Endometrial microvascular endothelial cells (primary cell): ENCODE measurements around the gene HINT3. TPM values are rescaled to one million over a fixed set of nuclear protein-coding genes. Genes with fewer than 3 reads are reported as not detected.
"Not testable (repeated sequence)": the region's sequence is repeated elsewhere in the genome, so short reads cannot be mapped to it uniquely, and the experiment has no call there.

Source experiments
- in situ Hi-C: cut with HindIII; loops from 2 replicates; pipeline ENCODE4 v1.10.0; 2017; ENCODE audit warnings: low sequenced_read_pairs, low pct_unique_long_range_greater_than_20kb; ENCODE audit errors: inconsistent ontology term
- total RNA-seq: library from RNA; depleted of rRNA; stranded (reverse); fragments of >200 nt; gene quantifications from one replicate; pipeline ENCODE4 v1.2.3, GENCODE V29; 2015; ENCODE audit errors: inconsistent ontology term

HINT3 gene
- total RNA-seq, 1 donor from 2014 or later = 16.7 TPM

DNA sequence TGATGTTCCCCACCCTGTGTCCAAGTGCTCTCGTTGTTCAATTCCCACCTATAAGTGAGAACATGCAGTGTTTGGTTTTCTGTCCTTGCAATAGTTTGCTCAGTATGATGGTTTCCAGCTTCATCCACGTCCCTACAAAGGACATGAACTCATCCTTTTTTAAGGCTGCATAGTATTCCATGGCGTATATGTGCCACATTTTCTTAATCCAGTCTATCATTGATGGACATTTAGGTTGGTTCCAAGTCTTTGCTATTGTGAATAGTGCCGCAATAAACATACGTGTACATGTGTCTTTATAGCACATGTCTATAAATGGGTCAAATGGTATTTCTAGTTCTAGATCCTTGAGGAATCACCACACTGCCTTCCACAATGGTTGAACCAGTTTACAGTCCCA, 21.1 kb upstream of the HINT3 start:
- in situ Hi-C loops = not testable (repeated sequence)

DNA sequence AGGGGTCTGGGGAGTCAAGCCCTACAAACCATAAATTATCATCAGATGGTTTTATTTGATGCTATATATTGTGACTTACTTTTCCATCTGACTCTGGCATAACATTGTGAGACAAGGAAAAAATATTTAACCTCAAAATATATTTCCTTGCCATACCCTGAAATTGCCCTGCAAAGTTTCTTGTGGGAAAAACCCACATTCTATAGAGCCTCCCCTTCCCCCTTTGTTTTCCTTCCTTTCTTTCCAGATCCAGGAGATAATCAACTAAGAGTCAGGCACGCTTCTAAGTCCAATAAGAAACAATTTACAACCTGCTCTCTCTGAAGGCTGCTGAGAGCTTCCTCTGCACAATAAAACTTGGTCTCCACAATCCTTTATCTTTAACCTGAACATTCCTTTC, 17.5 kb upstream of the HINT3 start:
- in situ Hi-C loops = no loop called here

DNA sequence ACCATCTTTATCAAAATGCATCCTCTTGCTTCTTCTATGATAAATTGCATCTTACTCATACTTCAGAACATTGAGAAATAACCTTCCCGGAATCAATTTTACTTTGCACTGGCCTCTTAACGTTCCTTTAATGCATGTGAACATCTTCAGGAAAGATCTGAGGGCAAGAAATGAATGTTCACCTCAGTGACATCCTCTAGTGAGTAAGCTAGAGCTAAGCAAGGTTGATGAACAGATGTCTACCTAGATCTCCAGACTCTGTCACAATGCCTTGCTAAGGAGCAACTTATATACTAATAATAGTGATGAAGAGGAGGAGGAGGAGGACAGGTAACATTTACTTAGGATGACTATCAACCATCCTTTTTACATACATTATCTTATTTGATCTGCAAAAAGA, 16.8 kb upstream of the HINT3 start:
- in situ Hi-C loops = no loop called here

DNA sequence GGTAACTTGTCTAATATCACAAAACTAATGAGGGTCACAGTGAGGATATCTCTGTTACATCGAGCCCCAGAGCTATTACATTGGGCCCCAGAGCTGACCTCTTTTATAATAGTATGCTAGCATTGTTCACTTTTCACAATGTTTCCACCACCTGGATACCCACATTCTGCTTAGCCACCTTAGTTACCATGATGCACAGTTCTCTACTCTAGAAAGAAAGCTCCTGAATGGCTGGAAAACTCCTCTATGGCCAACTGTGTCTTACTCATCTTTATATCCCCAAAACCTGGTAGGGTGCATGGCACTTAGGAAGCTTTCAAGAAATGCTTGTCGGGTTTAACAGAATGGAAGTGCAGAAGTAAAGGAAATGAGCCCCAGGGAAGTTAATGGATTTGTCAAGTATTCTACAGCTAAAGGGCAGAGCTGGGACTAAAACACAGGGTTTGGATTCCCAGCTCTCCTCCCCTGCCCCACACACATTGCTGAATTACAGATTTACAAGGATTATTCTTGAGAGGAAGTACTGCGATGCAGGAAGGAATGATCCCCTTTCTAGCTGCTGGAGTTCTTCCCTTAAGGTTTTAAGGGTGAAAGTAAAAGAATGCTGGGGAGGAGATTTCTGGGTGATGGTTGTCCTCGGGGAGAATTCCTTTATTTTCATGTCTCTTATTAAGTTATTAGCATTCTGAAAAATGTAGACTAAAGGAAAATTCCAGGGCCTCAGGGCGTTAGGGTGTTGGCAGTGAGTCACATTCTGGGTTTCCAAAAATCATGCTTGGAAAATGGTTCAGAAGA, 16.1 kb upstream of the HINT3 start:
- in situ Hi-C loops = no loop called here

DNA sequence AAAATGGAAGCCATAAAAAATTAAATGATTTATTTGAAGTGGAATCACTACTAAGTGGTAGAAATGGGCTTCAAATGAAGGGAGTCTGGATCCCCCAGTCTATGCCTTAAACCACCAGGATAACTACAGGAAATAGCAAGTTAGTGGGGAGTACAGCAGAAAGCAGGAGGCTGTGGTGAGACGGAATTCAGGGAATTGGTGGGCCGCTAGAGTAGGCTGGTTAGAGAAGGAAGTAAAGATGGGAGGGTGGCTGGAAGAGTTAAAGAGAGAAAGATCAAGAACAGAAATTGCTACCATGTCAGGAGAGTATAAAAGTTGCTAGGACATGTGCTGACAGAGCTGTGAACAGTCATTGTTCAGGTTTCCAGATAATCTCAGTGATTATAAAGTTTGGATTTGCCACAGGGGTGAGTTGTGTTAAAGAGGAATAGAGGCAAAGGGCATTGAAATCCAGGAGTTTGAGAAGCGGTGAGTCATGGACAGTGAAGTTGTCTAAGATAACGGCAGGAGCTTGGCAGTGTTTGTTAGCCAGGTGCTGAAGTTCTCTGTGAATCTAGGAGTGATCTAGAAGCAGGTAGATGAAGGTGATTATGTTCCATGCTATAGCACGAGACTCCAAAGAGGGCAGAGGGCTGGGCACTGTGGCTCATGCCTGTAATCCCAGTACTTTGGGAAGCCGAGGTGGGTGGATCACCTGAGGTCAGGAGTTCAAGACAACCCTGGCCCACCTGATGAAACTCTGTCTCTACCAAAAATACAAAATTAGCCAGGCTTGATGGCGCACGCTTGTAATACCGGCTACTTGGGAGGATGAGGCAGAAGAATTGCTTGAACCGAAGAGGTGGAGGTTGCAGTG, 13.7 kb upstream of the HINT3 start:
- in situ Hi-C loops = no loop called here

DNA sequence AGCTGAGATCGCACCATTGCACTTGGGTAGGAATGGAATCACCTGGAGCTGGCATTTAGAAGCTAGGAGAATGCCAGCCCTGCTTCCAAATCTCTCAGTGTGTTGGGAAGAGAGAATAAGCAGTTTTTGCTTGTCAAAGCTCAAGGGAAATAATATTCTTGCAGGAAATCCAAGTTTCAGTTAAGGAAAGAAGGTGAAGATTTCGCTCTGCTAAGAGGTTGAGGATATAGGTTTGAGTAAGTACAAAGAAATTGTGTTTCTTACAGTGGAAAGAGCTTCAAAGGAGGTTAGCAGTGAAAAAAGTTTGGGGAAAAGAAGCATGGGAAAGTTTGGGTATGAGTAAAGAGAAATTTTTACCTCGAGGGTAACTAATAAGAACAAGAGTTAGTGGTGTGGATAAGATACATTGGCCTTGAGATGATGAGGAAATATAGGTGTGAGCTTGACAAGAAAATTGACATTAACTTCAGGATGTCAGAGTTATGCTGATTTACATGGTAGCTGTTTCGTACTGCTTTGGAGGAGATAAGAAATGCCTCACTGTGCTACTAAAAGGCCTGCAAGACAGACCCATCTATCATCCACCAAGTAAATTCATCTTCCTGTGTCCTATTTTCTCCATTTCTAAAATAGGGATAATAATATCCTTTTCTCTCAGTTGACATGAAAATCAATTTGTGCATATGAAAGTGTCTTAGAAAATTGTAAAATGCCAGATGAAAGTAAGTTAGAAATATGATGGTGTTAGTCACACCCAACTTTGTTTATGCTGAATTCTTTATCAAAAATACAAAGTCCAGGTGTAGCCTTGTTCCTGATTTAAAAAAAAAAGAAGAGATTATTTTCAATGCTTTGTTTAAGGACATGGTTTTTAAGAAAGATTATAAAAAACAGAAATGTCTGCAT, 12.8 kb upstream of the HINT3 start:
- in situ Hi-C loops = no loop called here

DNA sequence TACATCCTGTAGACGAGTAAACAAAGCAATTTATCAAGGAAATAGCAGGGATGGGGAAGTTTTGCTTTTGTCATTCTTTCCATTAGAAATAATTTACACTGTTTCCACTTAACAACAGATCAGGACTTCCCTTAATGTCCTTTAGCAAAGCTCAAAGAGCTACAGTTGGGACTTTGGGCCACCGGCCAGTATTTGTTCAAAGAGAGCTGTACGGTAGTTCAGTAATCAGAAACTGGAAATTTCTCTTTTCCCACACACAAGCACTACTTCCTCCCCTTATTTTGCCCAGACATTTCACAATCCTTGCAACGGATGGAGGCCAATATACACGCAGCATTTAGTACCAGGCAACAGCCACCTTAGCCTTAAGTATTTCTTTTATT, 12.1 kb upstream of the HINT3 start:
- in situ Hi-C loops = no loop called here

DNA sequence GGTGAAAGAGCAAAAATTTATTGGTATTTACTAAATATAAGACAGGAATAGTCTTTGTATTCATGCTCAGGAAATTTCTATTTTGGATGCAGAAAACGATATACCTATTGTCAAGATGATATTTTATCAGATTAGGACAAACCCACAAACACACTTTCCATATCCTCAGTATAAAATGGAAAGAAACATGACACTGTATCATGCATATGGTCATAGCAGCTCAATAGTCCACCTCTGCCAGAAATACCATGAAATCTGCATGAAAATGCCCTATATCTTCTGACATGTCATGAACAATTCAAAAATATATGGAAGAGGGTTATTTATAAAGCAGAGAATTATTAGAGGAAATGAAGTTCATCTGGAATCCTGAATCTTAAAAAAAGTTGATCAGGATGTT, 11.7 kb upstream of the HINT3 start:
- in situ Hi-C loops = no loop called here

DNA sequence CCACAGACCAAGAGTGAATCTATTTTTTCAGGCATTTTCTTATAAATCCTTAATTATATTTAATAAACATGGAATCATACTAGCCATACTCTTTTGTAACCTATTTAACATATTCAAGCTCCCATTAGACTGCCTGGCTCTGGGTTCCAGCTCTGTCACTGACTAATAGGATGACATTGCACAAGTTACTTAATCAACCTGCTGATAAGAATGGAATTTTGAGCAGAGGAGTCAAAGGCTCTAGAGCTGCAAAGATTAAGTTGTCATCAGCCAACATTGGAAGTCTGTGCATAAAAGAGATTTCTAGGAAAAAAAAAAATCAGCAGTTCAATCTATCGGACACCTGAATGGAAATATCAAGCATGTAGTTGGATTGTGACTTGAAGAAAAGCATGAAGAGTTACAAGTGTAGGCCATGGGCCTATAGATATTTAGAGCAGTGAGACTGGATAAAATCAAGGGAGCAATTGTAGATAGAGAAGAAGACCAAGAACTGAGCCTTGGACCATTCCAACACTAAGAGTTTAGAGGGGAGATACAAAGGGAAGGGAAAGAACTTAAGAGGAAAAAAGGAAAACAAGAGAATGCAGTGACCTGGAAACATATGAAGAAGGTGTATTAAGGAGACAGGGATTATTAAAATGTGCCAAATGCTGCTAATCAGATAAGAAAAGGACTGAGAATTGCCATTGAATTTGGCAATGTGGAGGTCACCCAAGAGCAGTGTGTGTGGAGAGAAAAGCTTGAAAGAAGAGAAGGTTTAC, 11.0 kb upstream of the HINT3 start:
- in situ Hi-C loops = no loop called here

DNA sequence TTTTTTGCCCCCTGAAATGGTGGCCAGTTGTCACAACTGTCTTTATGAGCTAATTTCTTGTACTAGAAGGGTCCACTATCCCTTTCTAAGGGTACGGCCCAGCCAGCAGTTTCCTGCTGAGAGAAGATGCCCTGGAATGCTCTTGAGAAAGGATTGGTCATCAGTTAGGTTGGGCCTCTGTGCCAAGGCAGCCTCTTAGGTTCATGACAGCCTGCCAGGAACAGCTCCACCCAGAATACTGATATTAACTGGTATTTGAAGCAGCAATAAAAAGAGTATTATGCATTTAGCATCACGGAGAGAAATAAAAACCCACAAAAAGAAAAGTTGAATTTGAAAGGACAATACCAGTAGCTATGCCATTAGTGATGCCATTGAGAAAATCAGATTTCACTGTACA, 9.0 kb upstream of the HINT3 start:
- in situ Hi-C loops = no loop called here

DNA sequence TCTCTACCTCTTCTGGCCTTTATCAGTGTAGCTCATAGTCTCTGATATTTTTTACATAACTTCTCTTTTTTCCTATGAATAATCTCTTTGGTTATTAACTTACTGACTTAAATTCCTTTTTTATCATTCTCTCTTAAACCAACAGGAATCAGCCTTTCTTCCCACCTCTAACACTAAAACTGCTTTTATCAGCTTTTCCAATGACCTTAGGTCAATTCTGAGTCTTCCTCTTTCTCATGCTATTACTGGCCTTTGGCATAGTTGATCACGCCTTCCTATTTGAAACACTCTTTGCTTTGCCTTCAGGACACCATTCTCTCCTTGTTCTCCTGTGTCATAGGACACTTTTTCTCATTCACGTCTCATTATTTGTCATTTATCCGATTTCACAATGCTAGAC, 8.1 kb upstream of the HINT3 start:
- in situ Hi-C loops = no loop called here

DNA sequence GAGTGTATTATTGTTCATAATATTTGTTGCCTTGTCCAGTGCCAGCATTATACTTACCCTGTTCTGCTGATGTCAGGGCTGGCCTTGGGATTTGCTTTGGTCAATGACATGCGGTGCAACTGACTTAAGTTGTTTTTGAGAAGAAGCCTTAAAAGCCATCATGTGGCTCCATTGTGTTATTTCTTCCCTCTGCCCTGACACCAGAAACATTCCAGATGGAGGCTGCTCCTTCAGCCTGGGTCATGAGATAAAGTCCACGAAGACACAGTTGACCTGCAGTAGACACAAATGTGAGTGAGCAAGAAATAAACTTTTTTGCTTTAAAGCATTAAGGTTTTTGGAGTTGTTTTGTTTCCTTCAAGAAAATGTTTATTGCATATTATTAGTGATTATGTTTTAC, 7.5 kb upstream of the HINT3 start:
- in situ Hi-C loops = no loop called here

DNA sequence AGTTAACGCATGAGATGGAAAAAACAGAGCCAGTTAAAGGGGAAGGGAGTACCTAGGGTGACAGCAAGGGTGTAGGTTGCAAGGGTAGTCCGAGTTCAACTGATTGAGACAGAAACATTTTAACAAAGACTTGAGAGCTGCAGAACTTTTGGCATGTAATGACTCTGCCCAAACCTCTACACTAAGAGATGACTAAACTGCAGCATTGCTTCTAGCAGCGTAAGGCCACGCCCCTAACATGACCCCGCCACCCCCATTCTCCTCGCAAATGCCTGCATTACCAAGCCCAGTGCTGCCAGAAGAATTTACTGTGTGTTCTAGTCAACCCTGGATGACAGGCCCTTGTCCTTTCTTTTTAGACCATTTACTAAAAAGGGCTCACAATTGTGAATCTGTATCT, 6.3 kb upstream of the HINT3 start:
- in situ Hi-C loops = no loop called here

DNA sequence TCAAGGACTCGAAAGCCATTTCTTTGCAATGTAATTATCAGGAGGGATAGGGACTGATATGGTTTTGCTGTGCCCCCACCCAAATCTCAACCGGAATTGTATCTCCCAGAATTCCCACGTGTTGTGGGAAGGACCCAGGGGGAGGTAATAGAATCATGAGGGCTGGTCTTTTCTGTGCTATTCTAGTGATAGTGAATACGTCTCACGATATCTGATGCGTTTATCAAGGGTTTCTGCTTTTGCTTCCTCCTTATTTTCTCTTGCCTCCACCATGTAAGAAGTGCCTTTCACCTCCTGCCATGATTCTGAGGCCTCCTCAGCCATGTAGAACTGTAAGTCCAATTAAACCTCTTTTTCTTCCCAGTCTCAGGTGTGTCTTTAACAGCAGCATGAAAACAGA, 5.9 kb upstream of the HINT3 start:
- in situ Hi-C loops = not testable (repeated sequence)

DNA sequence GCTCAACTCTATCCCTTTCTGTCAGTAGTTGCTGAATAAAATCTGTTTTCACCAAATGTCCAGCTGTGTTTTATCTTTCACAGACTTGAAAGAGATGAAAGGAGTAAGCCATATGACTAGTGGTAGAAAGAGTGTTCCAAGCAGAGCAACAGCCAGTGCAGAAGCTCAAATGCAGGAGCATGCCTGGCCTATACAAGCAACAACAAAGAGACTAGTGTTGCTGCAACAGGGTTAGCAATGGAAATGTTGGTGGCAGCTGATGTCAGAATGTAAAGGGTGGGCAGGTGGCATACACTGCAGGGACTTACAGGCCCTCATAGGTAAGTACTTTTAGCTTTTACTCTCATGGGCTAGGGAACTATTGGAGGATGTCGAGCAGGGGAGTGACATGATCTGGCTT, 5.2 kb upstream of the HINT3 start:
- in situ Hi-C loops = no loop called here

DNA sequence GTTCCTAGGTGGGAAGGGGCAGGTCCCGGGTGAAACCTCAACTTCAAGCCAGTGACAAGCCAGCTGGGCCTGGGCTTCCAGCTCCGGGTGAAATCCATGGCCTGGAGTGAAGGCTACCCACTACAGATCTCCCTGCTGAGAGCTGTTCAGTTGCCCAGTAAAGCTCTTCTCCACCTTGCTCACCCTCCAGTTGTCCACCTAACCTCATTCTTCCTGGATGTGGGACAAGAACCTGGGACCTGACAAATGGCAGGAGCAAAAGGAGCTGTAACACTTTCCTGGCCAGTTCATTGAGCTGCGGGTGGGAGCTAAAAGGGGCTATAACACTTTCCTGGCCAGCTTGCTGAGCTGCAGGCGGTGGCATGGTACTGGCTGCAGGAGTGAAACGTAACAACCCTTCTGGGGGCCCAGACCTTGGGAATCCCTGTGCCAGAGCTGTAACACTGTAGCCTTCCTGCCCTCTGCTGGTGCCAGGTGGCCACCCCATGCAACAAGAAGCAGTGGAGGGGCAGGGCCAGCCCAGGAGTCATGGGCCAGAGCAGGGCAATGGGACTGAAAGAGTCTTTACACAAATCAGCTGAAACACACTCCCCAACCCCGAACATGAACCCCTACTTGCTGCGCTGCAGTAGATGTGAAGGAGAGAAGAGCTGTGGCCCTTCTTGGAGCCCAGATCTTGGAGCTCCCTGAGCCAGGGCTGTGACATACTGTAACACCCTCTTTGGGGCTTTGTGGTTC, 3.6 kb upstream of the HINT3 start:
- in situ Hi-C loops = no loop called here

DNA sequence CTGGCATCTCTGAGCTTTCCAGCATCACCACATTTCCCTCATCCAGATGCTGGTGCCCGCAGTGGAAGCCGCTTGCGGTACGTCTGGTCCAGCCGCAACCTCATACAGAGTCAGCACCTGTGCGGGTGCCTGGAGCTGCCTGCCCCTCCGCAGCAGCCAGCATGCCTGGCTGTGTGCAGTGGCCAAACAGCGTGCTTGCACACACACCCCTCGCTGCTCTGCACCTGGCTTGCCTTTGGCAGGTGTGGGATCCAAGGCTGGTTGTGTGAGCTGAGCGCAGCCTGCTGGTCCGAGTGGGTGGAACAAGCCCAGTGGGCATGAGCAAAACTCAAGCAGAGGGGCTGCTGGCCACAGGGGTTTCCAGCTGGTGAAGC, 3.1 kb upstream of the HINT3 start:
- in situ Hi-C loops = no loop called here

DNA sequence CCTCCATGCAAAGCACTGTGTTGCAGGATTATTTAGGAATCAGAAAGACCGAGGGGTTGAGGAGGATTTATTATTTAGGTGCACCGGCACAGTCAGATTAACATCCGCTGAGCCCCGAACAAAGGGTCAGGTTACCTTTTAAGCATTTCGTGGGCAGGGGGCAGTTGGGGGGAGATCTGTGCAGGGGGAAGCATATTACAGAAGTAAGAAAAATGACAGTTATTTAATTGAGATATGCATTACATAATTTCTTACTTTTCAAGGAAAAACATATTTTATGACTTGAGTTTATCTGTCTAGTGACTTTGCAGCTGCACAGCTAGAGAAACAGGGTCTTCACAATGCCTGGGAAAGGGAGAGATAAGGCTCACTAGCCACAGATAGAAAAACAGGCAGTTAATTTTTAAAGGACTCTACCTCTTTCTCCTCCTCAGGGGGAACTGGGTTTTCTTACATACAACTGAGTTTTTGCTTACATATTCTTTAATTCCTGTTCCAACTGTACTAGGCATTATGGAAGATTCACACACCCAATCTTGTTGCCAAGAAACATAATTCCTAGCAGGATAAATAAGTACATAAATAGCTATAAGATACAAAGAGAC, 1.7 kb upstream of the HINT3 start:
- in situ Hi-C loops = no loop called here
